Fibroblast of upper back skin (primary cell): ENCODE measurements around the gene CLEC16A.

ENCODE experiments used
- DNase-seq: peaks from one replicate; pipeline ENCODE4 v3.0.0-alpha.2; 2013

The CLEC16A gene

DNA sequence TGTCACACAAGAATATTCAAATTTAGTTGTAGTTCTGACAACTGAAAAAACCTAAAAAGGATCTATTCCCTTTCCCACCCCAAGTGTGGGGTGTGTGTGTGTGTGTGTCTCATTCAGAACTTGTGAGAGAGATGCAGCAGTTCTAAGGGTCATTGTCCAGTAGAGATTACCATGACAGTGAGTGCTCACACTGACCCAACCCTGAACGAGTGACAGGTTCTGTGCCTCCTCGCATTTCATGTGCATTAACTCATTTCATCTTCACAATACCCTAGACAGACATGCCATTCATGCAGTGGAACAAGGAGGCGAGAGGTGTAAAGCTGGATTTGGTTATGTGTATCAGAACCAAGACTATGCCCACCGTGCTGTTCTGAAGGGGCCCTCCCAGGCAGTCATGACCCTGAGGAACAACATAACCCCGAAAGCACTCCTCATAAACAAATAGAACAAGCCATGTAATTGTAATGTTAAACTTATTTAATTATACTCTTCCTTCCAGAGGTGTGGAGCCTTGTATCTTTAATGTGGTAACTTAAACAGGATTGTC, 102.1 kb downstream of the CLEC16A start:
- DNase-seq = no peak

DNA sequence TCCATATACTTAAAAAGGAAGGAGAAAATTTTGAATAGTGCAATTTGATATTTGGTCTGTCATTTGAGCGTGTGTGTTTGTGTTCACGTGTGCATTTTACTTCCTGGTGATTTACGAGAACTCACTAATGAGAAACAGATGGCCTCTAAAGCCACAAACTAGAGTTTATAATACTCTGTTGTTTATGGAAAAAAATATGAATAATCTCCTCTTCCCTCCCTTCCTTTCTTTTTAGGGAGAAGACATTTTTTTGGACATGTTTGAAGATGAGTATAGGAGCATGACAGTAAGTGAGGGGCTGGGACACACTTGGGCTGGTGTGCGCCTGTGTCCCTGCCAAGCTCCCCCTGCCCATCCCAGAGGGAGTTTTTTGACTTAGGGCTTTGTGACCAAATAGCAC, 102.7 kb downstream of the CLEC16A start:
- DNase-seq = peak; percentile 85

DNA sequence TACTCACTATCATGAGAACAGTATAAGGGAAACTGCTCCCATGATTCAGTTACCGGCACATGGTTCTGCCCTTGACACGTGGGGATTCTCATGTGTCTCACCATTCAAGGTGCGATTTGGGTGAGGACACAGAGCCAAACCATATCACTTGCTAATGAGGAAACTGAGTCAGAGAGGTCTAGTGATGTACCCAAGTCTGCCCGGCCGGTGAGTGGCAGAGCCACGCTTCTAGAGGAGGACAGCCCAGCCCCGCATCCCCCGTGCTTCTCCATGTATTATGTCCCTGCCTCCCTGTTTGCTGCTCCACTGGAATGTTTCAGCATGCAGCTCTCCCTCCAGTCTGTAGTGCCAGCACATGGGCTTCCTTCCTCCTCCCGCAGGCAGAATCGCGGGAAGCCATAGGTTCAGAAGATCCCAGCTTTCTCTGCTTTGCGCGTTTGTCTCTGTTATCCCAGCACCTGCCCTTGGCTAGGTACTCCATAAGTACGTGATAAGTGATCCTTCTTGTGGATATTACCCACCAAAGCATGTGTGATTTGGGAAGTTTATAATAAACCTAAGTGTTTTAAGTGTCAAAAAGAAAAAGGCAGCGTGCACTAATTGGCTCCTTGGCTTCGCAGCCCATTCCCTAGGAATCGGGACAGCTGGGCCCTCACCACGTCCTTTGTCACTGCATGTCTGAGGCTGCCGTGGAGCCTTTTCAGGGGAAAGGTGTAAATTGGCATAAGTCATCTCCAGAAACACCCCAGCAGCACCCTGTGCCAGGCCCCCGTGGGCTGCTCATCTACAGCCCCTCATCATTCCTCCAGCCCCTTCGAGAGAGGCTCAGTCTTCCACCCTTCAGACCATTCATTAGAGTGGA, 103.8 kb downstream of the CLEC16A start:
- DNase-seq = no peak

DNA sequence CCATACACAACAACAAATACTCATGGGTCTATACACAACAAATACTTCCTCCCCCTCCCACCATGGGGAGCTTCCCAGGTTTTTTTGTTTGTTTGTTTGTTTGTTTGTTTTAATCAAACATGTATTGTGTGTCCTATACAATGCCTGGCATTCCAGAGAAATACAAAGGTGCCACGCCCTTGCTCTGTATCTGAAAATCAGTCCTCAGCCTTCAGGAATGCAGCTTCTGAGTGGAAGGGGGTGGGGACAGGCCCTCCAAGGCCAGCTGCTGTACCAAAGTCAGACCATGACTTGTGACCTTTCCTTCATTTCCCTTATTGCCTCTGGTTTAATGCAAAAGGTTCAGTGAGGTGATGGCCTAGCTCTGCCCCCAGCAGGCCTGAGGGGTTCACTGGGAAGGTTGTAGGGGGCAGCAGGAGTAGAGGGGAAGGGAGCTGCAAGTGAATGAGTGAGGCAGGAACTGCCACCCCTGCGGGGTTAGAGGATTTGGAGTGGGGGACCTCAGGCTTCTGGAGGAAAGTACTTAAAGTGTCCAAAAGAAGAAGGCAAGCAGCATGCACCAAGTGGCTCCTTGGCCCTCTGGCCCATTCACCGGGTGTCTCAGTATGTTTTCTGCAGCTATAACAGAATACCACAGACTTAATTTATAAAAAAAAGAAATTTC, 105.2 kb downstream of the CLEC16A start:
- DNase-seq = no peak

DNA sequence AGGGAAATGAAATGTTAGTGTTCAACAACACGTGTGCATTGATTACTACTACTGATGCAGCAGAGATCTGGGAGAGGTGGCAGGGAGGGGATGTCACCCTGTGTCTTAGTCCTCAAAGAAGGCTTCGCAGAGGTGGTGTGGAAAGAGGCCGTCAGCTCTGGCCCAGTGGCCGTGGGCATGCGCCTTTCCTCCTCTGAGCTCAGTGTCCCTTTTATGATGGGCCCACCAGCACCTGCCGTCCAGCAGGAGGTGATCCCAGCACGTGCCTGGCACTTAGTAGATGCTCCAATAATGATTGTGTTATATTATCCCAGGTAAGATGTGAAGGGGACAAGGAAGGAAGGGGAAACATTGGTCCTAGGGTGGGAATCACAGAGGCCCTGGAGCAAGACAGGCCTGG, 106.2 kb downstream of the CLEC16A start:
- DNase-seq = no peak

DNA sequence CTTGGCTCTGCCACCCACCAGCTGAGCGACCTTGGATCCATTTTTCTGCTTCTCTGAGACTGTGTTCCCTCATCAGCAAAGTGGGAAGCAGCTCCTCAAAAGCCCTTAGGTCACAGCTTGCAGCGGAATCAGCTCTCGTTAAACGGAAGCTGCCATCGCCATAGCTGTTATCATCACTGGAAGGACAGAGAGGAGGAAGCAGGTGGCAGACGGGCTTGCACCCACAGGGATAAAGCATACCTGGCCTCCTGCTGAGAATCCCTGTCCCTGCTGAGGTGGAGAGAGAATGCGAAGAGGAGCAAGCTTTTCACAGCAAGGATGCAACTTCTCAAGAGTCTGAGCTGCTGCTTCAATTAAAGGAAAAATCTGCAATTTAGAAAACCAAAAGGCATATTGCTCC, 106.6 kb downstream of the CLEC16A start:
- no peak for DNase-seq

DNA sequence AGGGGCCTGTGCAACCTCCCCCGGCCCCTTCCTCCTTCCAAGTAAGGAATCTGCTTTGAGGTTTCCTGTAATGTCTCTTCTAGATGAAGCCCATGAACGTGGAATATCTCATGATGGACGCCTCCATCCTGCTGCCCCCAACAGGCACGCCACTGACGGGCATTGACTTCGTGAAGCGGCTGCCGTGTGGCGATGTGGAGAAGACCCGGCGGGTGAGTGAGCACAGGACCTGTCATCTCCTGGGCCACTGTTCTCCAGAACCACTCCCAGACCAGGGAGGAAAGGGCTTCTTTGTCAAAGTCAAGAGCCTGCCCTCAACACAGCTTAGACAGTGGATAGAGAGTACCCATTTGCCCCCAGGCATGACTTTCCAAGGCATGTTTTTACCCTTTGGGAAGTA, 107.1 kb downstream of the CLEC16A start:
- DNase-seq = no peak

DNA sequence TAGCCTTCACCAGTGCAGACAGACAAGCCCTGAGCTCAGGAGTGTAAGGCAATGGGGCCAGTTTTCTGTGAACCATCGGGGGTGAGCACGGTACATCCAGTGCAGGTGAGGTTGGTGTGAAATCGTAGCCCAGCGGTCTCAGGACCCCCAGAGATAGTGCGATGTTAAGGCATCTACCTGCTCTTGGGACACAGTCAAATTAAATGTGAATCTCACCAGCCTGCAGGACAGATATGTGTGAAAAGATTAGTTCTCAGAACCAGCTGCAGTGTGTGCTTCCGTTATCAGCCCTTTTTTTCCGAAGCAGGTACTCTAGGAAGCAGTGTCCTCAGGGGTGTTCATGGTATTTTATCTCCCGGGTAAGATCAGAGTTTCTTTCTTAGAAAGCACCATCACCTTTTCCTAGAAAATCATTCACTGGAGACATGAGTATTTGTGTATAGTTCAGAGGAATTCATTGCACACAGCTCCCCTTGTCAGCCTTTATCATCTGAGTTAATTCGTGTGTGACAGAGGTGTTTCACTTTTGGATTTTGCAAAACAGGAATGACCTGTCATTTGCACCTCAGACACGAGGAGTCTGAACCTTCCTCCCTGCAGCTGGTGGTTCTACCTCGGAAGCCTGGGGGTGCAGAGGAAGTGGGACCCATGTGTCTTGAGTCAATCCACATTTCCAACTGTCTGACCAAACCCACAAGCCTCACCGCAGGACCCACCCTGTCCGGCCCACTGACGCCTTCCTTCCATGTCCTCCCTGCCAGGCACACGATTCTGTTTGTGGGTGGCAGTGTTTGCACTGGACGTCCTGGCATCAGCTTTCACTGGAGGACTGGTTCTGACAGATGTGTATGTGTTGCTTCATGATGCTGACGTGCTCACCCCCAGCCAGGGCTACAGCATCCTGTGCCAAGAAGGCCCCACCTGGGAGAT, 107.8 kb downstream of the CLEC16A start:
- no peak for DNase-seq

DNA sequence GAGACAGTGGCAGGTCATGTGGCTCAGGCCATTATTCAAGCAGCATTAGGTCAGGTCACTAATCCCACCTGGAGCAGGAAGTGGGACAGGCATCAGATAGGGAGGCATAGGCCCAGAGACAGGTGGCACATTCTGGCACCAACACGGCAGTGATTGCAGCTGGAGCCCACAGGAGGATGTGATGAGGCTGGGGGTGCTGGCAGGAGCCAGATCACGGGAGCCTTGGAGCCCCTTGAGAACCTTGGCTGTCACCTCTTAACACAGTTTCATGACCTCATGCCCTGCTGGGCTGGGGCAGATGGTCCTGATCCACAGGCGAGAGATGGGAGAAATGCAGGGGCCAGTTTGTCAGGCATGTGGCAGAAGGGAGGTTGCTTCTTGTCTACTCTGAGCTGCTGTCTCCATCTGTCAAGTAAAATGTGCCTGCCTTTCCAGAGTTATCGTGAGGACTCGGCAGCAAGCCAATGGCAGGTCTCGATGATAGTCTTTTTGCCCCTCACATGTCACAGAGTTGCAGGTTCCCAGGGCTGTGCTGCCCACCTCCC, 109.6 kb downstream of the CLEC16A start:
- DNase-seq = no peak

DNA sequence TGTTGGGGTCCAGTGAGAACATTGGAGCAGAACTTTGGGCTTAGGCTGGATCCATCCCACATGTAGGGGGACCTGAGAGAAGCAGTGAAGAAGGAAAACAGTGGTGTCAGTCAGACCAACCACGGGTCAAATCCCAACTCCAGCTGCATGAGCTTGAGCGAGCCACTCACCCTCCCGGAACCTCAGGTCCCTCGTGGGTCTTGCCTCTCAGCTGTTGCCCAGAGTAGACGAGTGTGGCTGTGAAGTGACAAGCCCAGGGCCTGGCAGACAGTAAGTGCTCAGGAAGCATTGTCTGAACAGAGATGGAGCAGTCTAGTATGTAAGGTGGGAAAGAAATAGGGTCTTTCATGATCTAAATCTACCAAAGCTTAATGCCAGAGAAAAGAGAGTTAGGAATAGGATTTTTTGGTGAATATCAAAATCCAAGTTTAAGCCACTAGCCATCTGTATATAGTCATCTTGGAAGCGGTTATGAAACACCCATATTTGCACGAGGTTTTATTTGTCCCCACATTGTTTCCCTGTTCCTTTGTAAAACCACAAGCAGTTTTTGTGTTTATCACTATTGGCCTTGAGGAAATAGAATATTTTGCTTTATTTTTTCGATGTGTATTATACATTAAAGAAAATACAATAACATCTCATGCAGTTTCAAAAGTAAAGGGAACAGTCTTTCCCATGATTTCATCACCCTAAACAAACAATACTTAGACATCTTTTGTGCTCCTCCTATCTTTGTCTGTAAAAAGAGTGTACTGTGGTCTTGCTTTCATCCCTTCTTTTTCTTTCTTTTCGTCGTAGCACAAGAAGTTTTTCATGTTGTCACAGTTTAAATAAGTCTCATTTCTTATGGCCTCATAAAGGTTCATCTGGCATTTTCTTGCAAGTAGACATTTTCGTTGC, 112.0 kb downstream of the CLEC16A start:
- peak; percentile 69 for DNase-seq

DNA sequence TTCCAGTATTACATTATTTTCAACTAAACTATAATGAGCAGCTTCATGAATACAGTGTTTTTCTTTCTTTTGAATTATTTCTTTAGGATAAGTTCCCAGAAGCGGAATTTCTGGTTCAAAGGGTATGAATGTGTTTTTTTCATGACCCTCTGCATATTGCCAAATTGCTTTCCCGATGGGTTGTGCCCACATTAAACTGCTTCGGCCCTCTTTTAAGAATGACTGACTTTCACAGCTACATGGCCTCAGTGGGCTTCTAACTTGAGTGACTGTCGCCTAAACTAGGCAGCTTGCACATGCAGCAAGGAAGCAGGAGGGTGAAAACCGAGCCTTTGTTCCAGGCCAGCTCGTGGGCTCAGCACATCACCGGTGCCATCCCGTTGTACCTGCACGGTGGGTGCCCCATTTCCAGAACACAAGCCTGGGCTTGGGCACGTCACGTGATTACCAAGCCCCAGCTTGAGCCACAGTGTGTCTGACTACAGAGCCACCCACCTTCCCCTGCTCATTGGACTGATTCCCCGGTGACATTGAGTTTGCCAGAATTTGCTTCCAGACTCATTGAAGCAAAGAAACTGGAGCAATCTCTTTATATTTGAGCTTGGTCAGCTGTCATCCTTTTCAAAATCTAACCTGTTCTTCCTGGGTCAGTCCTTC, 112.8 kb downstream of the CLEC16A start:
- no peak for DNase-seq

DNA sequence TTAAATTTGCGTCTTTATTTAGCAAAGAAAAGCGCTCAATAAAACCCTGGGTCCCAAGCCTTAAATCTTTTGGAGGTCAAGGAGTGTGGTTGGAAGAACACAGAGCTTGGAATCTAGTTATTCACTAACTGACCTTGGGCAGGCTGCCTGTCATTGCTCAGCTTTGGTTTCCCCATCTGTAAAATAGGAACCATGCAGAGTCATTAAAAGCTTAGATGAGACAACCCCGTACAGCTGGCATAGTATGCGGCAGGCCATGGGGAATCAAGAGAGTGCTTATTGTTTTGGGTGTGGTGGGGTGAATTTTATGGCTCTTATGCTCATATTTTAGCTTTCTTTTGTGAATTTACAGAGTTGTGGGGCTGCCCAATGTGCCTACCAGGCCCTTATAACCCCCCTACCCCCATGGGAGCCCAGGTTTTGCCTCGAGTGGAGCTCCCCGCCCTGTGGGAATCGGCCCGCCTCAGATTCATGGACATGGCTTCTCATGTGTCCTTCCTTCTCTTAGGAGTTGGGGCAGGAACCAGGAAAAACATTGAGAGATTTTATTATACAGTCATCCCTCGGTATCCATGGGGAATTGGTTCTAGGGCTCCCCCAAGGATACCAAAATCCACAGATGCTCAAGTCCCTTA, 113.5 kb downstream of the CLEC16A start:
- DNase-seq = no peak

DNA sequence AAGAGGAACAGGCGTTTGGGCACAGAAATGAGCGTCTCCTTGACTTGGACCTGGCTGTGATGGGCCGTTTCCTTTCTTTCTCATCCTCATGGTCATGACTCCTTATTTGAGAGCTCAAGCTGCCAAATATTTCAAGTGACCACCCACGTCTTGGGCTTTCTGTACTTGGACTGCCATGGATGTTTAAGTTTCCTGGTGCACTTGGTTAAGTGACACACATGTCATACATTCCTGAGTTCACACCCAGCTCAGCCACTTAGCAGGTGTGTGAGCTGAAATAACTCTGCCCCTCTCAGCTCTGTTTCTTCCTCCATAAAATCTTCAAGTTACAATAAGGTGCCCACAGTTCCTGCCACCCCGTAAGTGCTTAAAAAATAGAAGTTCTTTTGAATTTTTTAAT, 114.5 kb downstream of the CLEC16A start:
- DNase-seq = no peak

DNA sequence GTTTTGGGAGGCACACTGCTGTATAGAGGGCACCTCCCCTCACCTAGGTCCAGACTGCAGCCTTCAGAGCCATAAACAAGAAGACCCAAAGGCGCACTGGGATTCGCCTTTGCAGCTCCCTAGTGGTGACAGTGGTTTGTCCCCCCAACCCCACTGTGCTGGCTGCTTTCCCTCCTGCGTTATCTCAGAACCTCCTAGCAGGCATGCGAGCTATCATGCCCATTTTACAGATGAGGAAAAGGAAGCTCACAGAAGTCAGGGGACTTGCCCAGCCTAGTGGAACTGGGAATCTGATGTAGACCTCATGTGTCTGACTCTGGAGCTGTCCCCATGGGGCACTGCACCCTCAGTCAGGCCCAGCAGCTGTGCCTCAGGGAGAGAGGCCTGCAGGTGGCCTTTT, 115.2 kb downstream of the CLEC16A start:
- DNase-seq = no peak

DNA sequence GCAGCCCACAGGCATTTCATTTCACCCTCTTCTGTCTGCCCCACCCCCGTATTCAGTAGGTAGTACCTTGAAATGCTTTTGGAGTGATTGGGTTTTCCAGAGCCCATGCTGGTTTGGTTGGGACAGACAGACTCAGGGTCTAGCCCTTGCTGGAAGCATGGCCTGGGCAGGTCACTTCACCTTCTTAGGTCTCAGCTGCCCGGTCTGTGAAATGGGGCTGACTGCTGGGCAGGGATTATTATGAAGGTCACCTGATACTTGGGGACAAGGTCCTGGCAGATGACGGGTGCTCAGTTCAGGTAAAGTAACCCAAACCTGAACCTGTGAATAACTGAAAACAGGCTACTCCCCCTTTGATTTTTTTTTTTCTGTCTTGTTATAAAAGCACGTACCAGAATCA, 116.0 kb downstream of the CLEC16A start:
- no peak for DNase-seq

DNA sequence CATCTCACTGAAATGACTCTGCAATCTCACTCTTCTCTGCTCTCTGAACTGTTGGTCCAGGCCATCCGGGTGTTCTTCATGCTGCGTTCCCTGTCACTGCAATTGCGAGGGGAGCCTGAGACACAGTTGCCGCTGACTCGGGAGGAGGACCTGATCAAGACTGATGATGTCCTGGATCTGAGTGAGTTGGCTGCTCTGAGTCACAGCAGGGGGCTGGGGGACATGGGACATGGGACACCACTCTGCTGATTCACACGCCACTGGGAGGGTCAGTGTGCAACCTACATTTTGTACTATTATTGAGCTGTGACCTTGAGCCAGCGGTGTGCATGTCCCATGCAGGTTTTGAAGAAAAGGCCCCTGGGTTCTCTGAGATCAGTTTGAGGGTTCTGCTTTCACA, 116.5 kb downstream of the CLEC16A start:
- DNase-seq = no peak

DNA sequence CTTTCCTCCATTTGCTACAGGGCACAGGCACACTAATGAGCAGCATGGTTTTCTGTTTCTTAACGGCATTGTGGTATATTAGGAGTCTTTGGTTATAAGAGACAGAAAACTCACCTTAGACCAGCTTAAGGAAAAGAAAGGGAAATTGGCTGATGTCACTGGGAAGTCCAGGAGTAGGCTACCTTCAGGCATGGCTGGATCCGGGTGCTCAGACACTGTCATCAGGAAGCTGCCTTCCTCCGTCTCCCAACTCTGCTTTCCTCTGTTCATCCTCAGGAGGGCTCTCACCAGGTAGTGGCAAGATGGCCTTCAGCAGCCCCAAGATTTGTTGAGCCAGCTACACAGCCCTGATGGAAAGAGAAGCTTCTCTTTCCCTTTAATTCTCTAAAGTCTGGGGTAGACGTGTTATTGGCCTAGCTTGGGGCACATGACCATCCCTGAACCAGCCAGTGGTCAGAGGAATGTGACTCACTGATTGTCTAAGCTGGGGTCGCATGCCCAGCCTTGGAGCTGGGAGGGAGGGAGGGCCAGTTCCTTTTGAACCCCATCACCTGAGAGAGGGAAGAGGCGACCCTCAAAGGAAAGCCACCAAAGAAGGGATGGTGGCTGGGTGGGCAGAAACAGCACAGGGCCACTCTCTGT, 117.4 kb downstream of the CLEC16A start:
- DNase-seq = no peak

DNA sequence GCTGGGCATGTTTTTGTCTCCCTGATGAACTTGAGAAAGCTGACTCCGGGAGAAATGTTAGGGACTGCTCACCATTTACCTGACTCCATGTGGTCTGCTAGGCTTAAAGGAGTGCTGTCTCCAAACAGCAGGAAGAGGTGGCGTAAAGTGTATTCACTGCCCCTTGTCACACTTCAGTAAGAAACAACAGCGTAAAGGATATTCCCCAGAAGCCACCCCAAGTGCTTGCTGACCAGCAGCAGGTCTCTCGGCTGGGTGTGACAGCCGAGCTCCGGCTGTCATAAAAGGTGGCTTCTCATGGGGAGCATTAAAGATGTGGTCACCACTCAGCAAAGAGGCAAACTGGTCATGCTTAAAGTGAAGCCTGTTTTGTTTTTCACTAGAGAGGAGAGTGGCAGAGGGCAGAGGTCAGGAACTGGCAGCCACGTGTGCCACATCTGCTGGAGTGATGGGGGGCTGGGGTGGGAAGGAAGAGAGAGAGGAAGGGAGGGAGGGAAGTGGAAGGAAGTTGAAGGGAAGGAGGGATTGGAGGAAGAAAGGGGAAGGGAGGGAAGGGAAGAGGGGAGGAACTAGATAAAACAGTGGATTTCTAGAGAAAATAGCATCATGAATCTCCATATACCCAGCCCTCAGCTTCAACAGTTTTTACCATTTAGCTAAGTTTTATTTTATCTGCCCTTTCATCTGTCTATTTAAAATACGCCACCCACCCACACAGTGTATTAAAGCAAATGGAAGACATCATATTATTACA, 119.3 kb downstream of the CLEC16A start:
- no peak for DNase-seq

DNA sequence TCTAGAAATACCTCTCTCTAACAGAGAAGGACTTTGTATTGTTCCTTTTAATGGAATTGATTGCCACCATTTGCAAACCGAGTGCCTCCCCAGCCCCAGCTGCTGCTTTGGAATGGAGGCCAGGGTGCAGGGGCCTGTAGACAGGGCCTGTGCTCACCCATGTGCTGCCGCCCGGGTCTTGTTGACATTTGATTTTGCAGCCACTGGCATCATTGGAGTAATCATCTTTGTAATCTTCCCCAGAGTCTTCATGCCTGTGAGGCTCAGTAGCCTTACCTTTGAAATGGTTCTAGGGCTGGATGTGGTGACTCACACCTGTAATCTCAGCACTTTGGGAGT, 119.8 kb downstream of the CLEC16A start:
- DNase-seq = no peak

DNA sequence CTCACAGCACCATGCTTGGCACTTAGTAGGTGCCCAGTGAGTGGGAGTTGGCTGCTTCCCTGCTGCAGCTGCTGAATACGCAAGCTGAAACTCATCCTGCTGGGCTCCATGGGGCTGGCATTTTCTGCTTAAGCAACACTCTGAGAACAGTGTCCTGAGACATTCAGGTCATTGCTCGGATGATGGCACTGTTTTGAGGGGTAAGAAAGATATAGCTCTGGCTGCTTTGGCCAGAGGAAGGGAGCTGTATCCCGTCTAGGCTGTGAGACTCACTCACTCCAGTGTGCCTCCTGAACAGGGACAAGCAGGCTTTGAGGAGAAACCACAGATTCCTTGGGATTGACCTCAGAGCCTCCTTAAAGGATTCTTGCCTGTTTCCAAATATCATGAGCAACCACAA, 120.5 kb downstream of the CLEC16A start:
- peak; percentile 56 for DNase-seq
